ENCODE results near the gene CCL14.

CCL14 gene

GRCh38 chr17:35936063-35936462, 50.5 kb downstream of the CCL14 start:
- no peak for DNase-seq

GRCh38 chr17:35934760-35935159, 51.8 kb downstream of the CCL14 start:
- DNase-seq: no peak
